ENCODE data around the gene RANBP3L.
A peak's percentile ranks its signal among the peaks of the same experiment; 100 is the strongest.

The RANBP3L gene

DNA sequence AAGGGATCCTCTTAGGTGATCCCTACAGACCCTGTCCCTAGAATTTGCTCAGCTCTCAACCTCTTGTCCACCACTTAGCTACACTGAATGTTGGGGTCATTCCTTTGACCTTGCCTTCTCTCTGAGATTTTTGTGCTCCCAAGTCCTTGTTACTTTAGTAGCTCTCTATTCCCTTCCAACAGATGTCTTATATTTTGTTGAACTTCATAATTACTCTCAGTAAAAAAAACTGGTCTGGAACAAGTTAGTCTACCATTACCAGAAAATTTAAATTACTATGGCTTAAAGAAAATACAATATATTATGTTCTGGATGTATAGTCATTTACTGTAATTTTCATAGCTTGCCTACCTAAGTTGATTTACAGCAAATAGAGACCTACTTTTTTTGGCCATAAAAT is 23.5 kb upstream of the RANBP3L start:
- TF ChIP-seq, protein P1, sequence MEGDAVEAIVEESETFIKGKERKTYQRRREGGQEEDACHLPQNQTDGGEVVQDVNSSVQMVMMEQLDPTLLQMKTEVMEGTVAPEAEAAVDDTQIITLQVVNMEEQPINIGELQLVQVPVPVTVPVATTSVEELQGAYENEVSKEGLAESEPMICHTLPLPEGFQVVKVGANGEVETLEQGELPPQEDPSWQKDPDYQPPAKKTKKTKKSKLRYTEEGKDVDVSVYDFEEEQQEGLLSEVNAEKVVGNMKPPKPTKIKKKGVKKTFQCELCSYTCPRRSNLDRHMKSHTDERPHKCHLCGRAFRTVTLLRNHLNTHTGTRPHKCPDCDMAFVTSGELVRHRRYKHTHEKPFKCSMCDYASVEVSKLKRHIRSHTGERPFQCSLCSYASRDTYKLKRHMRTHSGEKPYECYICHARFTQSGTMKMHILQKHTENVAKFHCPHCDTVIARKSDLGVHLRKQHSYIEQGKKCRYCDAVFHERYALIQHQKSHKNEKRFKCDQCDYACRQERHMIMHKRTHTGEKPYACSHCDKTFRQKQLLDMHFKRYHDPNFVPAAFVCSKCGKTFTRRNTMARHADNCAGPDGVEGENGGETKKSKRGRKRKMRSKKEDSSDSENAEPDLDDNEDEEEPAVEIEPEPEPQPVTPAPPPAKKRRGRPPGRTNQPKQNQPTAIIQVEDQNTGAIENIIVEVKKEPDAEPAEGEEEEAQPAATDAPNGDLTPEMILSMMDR (IDR thresholded peaks at IDR 0.05; ENCODE audit: borderline replicate concordance, control extremely low read depth, extremely low read depth, insufficient read depth, missing control alignments) = no peak
- in situ Hi-C loops (cut with MboI; ENCODE audit: low sequenced_read_pairs, unreplicated experiment) = no loop called here
- no peak for DNase-seq (ENCODE audit: low spot score)

DNA sequence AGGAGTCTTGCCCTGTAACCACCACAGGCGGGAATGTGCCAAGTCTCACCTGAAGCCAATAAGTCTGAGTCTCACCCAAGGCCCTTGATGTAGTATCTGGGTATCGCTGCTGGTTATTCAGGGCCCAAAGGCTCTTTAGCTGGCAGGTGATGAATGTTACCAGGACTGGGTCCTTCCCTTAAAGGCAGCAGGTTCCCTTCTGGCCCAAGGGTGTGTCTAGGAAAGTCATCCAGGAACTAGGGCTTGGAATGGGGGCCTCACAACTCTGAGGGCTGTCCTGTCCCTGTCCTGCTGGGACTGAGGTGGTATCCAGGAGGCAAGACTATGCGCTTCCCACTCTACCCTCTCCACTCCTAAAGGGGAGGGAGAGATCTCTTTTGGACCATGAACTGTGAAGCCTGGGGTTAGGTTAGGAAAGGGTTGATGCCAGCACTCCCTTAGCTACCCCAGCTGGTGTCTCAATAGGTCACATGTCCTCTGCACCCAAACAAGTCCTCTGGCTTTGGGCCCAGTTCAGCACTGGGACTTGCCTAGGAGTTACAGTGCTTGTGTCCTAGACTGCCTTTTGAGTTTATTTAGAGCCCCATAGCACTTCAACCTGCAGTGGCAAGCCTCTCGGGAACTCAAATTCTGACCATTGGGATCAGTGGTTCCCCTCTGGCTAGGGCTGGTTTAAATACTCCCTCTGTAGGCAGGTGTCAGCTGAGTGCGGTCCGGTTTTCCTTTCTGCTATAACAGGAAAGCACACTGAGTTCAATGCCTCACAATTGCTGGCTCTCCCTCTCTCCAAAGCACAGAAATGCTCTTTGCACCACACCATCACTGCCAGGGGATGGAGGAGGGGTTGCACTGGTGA is 22.5 kb upstream of the RANBP3L start:
- DNase-seq (ENCODE audit: low spot score) = no peak
- in situ Hi-C loops (cut with MboI; ENCODE audit: low sequenced_read_pairs, unreplicated experiment) = no loop called here
- TF ChIP-seq, protein P1 (IDR thresholded peaks at IDR 0.05; ENCODE audit: borderline replicate concordance, control extremely low read depth, extremely low read depth, insufficient read depth, missing control alignments) = no peak

- TF ChIP-seq, protein P1 (IDR thresholded peaks at IDR 0.05; ENCODE audit: borderline replicate concordance, control extremely low read depth, extremely low read depth, insufficient read depth, missing control alignments) = no peak
- in situ Hi-C loops (cut with MboI; ENCODE audit: low sequenced_read_pairs, unreplicated experiment) = no loop called here
- no peak for DNase-seq (ENCODE audit: low spot score)
Measured at GRCh38 chr5:36312953-36313672, 11.4 kb upstream of the RANBP3L start.

DNA sequence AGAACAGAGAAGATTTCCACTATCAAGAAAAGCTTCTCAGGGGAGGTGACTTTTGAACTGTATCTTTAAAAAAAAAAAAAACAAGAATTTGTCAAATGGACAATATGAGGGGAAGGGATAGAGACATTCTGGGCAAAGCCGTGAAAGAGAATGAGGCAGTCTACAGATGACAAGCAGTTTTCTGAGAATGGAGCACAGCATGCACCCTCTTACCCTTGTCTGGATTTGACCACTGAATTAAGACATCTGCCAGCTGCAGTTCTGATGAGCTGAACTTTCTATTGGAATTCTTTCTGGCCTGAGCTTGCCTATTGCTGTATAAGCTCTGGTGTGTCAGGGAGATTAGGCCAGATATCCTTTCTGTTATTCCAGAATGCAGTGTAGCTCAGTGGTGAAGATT is 10.3 kb upstream of the RANBP3L start:
- no peak for DNase-seq (ENCODE audit: low spot score)

DNA sequence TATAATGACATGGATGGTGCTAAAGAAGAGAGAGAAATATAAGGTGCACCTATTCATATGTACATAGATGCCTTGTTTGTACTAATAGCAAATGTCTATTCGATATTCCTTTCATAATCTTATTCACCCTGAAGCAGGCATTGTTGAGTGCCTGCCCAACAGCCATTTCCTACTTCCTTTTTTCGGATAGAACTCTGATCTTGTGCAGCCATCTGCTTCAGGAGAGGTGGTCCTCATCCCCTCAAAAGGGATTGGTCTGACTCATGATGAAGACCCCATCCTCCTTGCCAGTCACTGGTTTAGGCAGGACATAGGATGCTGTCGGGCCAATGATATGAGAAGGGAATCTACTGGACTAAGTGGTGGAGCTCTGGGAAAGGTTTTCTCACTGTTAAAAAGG is 8.4 kb upstream of the RANBP3L start:
- TF ChIP-seq, protein P1 (IDR thresholded peaks at IDR 0.05; ENCODE audit: borderline replicate concordance, control extremely low read depth, extremely low read depth, insufficient read depth, missing control alignments) = no peak
- in situ Hi-C loops (cut with MboI; ENCODE audit: low sequenced_read_pairs, unreplicated experiment) = no loop called here
- DNase-seq (ENCODE audit: low spot score) = no peak

More for the DNA sequence above, 10.3 kb upstream of the RANBP3L start:
- TF ChIP-seq, protein P1 (IDR thresholded peaks at IDR 0.05; ENCODE audit: borderline replicate concordance, control extremely low read depth, extremely low read depth, insufficient read depth, missing control alignments) = no peak
- in situ Hi-C loops (cut with MboI; ENCODE audit: low sequenced_read_pairs, unreplicated experiment) = no loop called here

DNA sequence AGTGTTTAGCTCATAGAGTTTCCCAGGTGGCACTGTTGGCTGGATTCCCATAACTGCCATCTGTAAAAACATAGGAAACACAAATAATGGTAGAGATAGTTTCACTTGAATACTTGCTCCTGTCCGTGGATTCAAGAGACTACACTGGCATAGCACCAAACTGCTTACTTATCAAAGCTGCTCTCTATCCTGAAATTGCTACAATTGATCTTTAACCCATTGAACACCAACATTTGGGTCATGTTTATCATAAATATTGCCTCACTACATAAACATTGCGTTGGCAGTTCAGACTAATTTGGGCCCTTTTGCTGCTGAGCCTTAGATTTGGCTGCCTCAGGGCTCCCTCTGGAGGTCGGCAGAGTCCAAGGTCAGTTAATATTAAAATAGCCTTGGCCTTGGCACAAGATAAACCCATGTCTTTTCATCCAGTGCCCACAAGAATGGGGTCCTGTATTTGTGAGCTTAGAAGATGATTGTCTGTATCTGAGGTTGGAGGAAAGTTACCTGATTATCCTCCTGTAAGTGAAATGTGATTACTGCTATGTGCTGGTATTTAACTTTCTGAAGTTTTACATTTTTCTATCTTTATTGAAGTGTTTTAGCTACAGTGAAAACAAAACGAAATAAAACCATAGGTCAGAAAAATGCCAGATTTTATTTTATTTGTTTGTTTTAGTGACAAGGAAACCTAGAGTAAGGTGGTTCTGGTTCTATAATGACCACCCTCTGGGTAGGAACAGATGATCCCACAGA is 4.0 kb upstream of the RANBP3L start:
- in situ Hi-C loops (cut with MboI; ENCODE audit: low sequenced_read_pairs, unreplicated experiment) = loop anchor here (10.0 kb wide), 1 partner anchor 231 kb away; no protein-coding TSS in a partner anchor
- TF ChIP-seq, protein P1 (IDR thresholded peaks at IDR 0.05; ENCODE audit: borderline replicate concordance, control extremely low read depth, extremely low read depth, insufficient read depth, missing control alignments) = peak; percentile 73
- DNase-seq (ENCODE audit: low spot score) = peak; percentile 34

Measured in GM13976 (cell line).